H1 (cell line): ENCODE data around the gene CHST1.

Source experiments
- BRCA1 ChIP-seq: IDR thresholded peaks from 2 replicates; pipeline ENCODE4 v1.6.1; 2012; ENCODE audit warnings: low read depth, low read length, improper control_type of control experiment
- CEBPB ChIP-seq: IDR thresholded peaks from 2 replicates; pipeline ENCODE4 v1.6.1; 2012; ENCODE audit warnings: low read depth, low read length
- EP300 ChIP-seq, 2 experiments: IDR thresholded peaks; 1 replicate in 1 of 2; 2 replicates in 1 of 2; pipeline ENCODE4 v1.6.1; 2011 to 2012; ENCODE audit warnings: low read depth in 2 of 2, low read length in 2 of 2, mild to moderate bottlenecking in 2 of 2, borderline replicate concordance in 1 of 2, inconsistent platforms in 1 of 2, moderate library complexity in 1 of 2
- EZH2 ChIP-seq: fragments of 200-600 bp; sonication (generic); IDR thresholded peaks from 2 replicates; pipeline ENCODE4 v1.7.1; 2012; ENCODE audit warnings: low read depth, mild to moderate bottlenecking, moderate library complexity, low read length, inconsistent platforms; ENCODE audit not compliant: severe bottlenecking
- HDAC2 ChIP-seq, 2 experiments: fragments of 300-600 bp in 1 of 2; sonication (generic) in 1 of 2; IDR thresholded peaks; 2 replicates each; pipeline ENCODE4 v1.6.1; 2011 to 2012; ENCODE audit warnings: low read depth in 2 of 2, low read length in 2 of 2, mild to moderate bottlenecking in 2 of 2, moderate library complexity in 2 of 2, borderline replicate concordance in 1 of 2, inconsistent platforms in 1 of 2
- POLR2A ChIP-seq, 2 experiments: IDR thresholded peaks; 1 replicate in 1 of 2; 2 replicates in 1 of 2; pipeline ENCODE4 v1.6.1; 2011; ENCODE audit warnings: low read depth in 2 of 2, low read length in 2 of 2, mild to moderate bottlenecking in 2 of 2; ENCODE audit errors: control extremely low read depth in 1 of 2
- RAD21 ChIP-seq, 2 experiments: IDR thresholded peaks in 1 of 2; conservative IDR thresholded peaks in 1 of 2; 2 replicates each; pipeline ENCODE4 v1.6.1; 2011; ENCODE audit warnings: low read depth in 2 of 2, low read length in 2 of 2, improper control_type of control experiment in 1 of 2, inconsistent platforms in 1 of 2, mild to moderate bottlenecking in 1 of 2, moderate library complexity in 1 of 2
- RXRA ChIP-seq: IDR thresholded peaks from 2 replicates; pipeline ENCODE4 v1.6.1; 2011; ENCODE audit warnings: low read depth, mild to moderate bottlenecking, low read length, moderate library complexity; ENCODE audit not compliant: insufficient read depth
- SP1 ChIP-seq: IDR thresholded peaks from 2 replicates; pipeline ENCODE4 v1.6.1; 2011; ENCODE audit warnings: low read depth, low read length
- SRF ChIP-seq: IDR thresholded peaks from 2 replicates; pipeline ENCODE4 v1.6.1; 2011; ENCODE audit warnings: mild to moderate bottlenecking, low read depth, low read length, moderate library complexity
- TAF7 ChIP-seq: optimal IDR thresholded peaks from 2 replicates; pipeline ENCODE3; 2011; ENCODE audit warnings: low read depth, mild to moderate bottlenecking, inconsistent platforms, low read length, moderate library complexity, borderline replicate concordance
- TBP ChIP-seq: IDR thresholded peaks from 2 replicates; pipeline ENCODE4 v1.6.1; 2011; ENCODE audit warnings: low read depth, low read length, improper control_type of control experiment
- TF ChIP-seq, protein P1 (sequence below), 3 experiments: IDR thresholded peaks; 1 replicate in 2 of 3; 2 replicates in 1 of 3; pipeline versions ENCODE4 v1.5.1 to v1.6.1; 2011; ENCODE audit warnings: low read length in 3 of 3, mild to moderate bottlenecking in 3 of 3, inconsistent platforms in 2 of 3, low read depth in 1 of 3, moderate library complexity in 1 of 3; ENCODE audit not compliant: insufficient read depth in 1 of 3; ENCODE audit errors: control extremely low read depth in 1 of 3
- TF ChIP-seq, protein P2 (sequence below): IDR thresholded peaks from 2 replicates; pipeline ENCODE4 v1.6.1; 2012; ENCODE audit warnings: inconsistent platforms

DNA sequence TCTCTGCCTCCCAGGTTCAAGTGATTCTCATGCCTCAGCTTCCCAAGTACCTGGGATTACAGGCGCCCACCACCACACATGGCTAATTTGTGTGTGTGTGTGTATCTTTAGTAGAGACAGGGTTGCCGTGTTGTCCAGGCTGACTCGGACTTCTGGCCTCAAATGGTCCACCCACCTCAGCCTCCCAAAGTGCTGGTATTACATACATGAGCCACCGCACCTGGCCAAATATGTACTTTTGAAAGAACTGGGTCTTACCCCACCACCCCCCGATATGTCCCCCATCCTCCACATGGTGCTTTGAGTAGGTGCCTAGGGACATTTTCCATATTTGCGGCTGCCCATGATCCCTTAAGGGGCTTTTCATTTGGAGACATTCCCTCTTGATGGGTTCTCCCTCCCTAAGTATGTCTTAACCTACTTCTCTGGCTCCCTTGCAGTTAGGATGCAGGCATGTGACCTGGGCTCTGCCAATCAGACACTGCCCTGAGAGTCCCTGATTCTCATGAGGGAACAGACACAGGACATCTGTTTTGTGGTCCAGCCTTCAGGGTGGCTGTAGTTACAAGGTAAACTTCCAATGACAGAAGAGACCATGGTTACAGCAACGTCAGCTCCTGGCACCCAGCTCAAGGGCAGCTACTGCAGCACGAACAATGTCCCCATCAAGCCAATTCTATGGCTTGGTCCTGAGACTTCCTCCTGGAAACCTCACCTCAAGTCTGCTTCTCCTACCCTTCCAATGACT is 48.4 kb downstream of the CHST1 start:
- TF ChIP-seq, protein P1, sequence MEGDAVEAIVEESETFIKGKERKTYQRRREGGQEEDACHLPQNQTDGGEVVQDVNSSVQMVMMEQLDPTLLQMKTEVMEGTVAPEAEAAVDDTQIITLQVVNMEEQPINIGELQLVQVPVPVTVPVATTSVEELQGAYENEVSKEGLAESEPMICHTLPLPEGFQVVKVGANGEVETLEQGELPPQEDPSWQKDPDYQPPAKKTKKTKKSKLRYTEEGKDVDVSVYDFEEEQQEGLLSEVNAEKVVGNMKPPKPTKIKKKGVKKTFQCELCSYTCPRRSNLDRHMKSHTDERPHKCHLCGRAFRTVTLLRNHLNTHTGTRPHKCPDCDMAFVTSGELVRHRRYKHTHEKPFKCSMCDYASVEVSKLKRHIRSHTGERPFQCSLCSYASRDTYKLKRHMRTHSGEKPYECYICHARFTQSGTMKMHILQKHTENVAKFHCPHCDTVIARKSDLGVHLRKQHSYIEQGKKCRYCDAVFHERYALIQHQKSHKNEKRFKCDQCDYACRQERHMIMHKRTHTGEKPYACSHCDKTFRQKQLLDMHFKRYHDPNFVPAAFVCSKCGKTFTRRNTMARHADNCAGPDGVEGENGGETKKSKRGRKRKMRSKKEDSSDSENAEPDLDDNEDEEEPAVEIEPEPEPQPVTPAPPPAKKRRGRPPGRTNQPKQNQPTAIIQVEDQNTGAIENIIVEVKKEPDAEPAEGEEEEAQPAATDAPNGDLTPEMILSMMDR (IDR thresholded peaks at IDR 0.05; ENCODE audit: control extremely low read depth in 1 of 3, insufficient read depth in 1 of 3, low read depth in 1 of 3, low read length in 3 of 3), result no peak
- TF ChIP-seq EZH2 (no peak), TBP (no peak), POLR2A (IDR thresholded peaks at IDR 0.05; ENCODE audit: control extremely low read depth in 1 of 2, low read depth in 2 of 2, low read length in 2 of 2) (no peak), CEBPB (no peak), HDAC2 (IDR thresholded peaks at IDR 0.05; ENCODE audit: borderline replicate concordance in 1 of 2, low read depth in 2 of 2, low read length in 2 of 2) (no peak), SP1 (no peak), RAD21 (IDR thresholded peaks at IDR 0.05 in 1 of 2, conservative IDR thresholded peaks at IDR 0.05 in 1 of 2; ENCODE audit: low read depth in 2 of 2, low read length in 2 of 2) (no peak), EP300 (IDR thresholded peaks at IDR 0.05; ENCODE audit: borderline replicate concordance in 1 of 2, low read depth in 2 of 2, low read length in 2 of 2) (no peak), TAF7 (no peak), SRF (no peak), BRCA1 (no peak), RXRA (no peak)
- TF ChIP-seq, protein P2, sequence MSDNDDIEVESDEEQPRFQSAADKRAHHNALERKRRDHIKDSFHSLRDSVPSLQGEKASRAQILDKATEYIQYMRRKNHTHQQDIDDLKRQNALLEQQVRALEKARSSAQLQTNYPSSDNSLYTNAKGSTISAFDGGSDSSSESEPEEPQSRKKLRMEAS, result no peak
